Activated effector memory CD4-positive, alpha-beta T cell treated with anti-CD3 and anti-CD28 coated beads, Interleukin-2, amount 50 U/mL, for 16 hours (primary cell): ENCODE measurements around the gene DAAM2.

Experiments used
- DNase-seq: peaks from one replicate; pipeline ENCODE4 v3.0.0-alpha.2; 2020

DAAM2 gene

GRCh38 chr6:39850736-39851297, 58.6 kb downstream of the DAAM2 start:
- no peak for DNase-seq

- DNase-seq: no peak
Observed at GRCh38 chr6:39851331-39851730, 59.2 kb downstream of the DAAM2 start.

GRCh38 chr6:39852324-39852723, 60.1 kb downstream of the DAAM2 start:
- DNase-seq: peak; percentile 5

GRCh38 chr6:39853604-39854003, 61.4 kb downstream of the DAAM2 start:
- DNase-seq: no peak

- no peak for DNase-seq
Observed at GRCh38 chr6:39855356-39855995, 63.3 kb downstream of the DAAM2 start.

GRCh38 chr6:39859025-39859424, 66.8 kb downstream of the DAAM2 start:
- no peak for DNase-seq

GRCh38 chr6:39861663-39862062, 69.5 kb downstream of the DAAM2 start:
- DNase-seq: peak; percentile 0

GRCh38 chr6:39865011-39865888, 73.1 kb downstream of the DAAM2 start:
- DNase-seq: peak; percentile 76

GRCh38 chr6:39867592-39867991, 75.4 kb downstream of the DAAM2 start:
- no peak for DNase-seq

GRCh38 chr6:39870950-39871349, 78.8 kb downstream of the DAAM2 start:
- no peak for DNase-seq

- DNase-seq: no peak
Observed at GRCh38 chr6:39873439-39873838, 81.3 kb downstream of the DAAM2 start.

GRCh38 chr6:39876111-39876510, 83.9 kb downstream of the DAAM2 start:
- DNase-seq: no peak

GRCh38 chr6:39876826-39877225, 84.7 kb downstream of the DAAM2 start:
- DNase-seq: no peak

- no peak for DNase-seq
Observed at GRCh38 chr6:39879535-39879934, 87.4 kb downstream of the DAAM2 start.

GRCh38 chr6:39880594-39880993, 88.4 kb downstream of the DAAM2 start:
- no peak for DNase-seq

- DNase-seq: no peak
Observed at GRCh38 chr6:39881851-39882530, 89.8 kb downstream of the DAAM2 start.

- peak; percentile 24 for DNase-seq
Observed at GRCh38 chr6:39882531-39882899, 90.3 kb downstream of the DAAM2 start.

- no peak for DNase-seq
Observed at GRCh38 chr6:39884696-39885095, 92.5 kb downstream of the DAAM2 start.

- peak; percentile 21 for DNase-seq
Observed at GRCh38 chr6:39885691-39886090, 93.5 kb downstream of the DAAM2 start.

- DNase-seq: no peak
Observed at GRCh38 chr6:39886871-39887270, 94.7 kb downstream of the DAAM2 start.

GRCh38 chr6:39887692-39888450, 95.7 kb downstream of the DAAM2 start:
- DNase-seq: no peak

- no peak for DNase-seq
Observed at GRCh38 chr6:39889229-39889628, 97.1 kb downstream of the DAAM2 start.

GRCh38 chr6:39891353-39891752, 99.2 kb downstream of the DAAM2 start:
- no peak for DNase-seq
